Osteocyte (in vitro differentiated cells): ENCODE measurements around the gene GPR150. TPM values are rescaled to one million over a fixed set of nuclear protein-coding genes. Genes with fewer than 3 reads are reported as not detected.
"Not testable (repeated sequence)": the region's sequence is repeated elsewhere in the genome, so short reads cannot be mapped to it uniquely, and the experiment has no call there.

ENCODE experiments used
- DNase-seq: peaks from one replicate; pipeline ENCODE4 v3.0.0; 2021; ENCODE audit warnings: mixed read lengths; ENCODE audit not compliant: unreplicated experiment; ENCODE audit errors: extremely low spot score
- H3K27ac Mint-ChIP-seq: one replicate; pipeline ENCODE4 v1.8.0; 2021; ENCODE audit warnings: mild to moderate bottlenecking, mixed read lengths; ENCODE audit not compliant: unreplicated experiment
- H3K27me3 Mint-ChIP-seq: one replicate; pipeline ENCODE4 v1.8.0; 2021; ENCODE audit warnings: mixed read lengths; ENCODE audit not compliant: unreplicated experiment
- H3K36me3 Mint-ChIP-seq: one replicate; pipeline ENCODE4 v1.8.0; 2021; ENCODE audit warnings: mixed read lengths; ENCODE audit not compliant: unreplicated experiment
- H3K4me1 Mint-ChIP-seq: one replicate; pipeline ENCODE4 v1.8.0; 2021; ENCODE audit warnings: mixed read lengths; ENCODE audit not compliant: unreplicated experiment
- H3K4me3 Mint-ChIP-seq: one replicate; pipeline ENCODE4 v1.8.0; 2021; ENCODE audit warnings: mild to moderate bottlenecking, moderate library complexity, mixed read lengths; ENCODE audit not compliant: unreplicated experiment
- H3K9me3 Mint-ChIP-seq: one replicate; pipeline ENCODE4 v1.8.0; 2021; ENCODE audit warnings: mixed read lengths; ENCODE audit not compliant: unreplicated experiment
- CTCF ChIP-seq: fragments of 200-600 bp; sonication (generic); IDR thresholded peaks from 2 replicates; pipeline ENCODE4 v1.5.0; 2021; ENCODE audit warnings: antibody characterized with exemption, mild to moderate bottlenecking, moderate library complexity
- total RNA-seq: library from RNA; stranded (reverse); gene quantifications from 2 replicates; pipeline ENCODE4 v1.2.1, GENCODE V29; 2021

The GPR150 gene
- total RNA-seq, 1 donor from 2014 or later: 0.21 TPM

- peaks cover 10% of the 10 kb centered on the region for H3K9me3 Mint-ChIP-seq
- DNase-seq: no peak
- no peak for TF ChIP-seq CTCF
- no peak overlapping the region for H3K27ac Mint-ChIP-seq
- H3K36me3 Mint-ChIP-seq: no peaks in the 10 kb centered on the region
- peaks cover 16% of the 10 kb centered on the region for H3K4me1 Mint-ChIP-seq
- H3K4me3 Mint-ChIP-seq: no peak overlapping the region
- H3K27me3 Mint-ChIP-seq: no peaks in the 10 kb centered on the region
These were observed 9.0 kb downstream of the GPR150 start for GRCh38 chr5:95628933-95629332.

- Mint-ChIP-seq H3K4me3 (no peak overlapping the region), H3K27ac (no peak overlapping the region), H3K9me3 (peaks cover 5% of the 10 kb centered on the region), H3K36me3 (no peaks in the 10 kb centered on the region), H3K27me3 (no peaks in the 10 kb centered on the region), H3K4me1 (peaks cover 16% of the 10 kb centered on the region)
- TF ChIP-seq CTCF: no peak
- DNase-seq: no peak
These were observed 10.6 kb downstream of the GPR150 start for GRCh38 chr5:95630394-95630917.

- Mint-ChIP-seq H3K27ac (peak overlapping the region; percentile 60), H3K4me1 (peaks cover 16% of the 10 kb centered on the region), H3K36me3 (no peaks in the 10 kb centered on the region), H3K4me3 (no peak overlapping the region), H3K27me3 (no peaks in the 10 kb centered on the region), H3K9me3 (peaks cover 5% of the 10 kb centered on the region)
- no peak for DNase-seq
- no peak for TF ChIP-seq CTCF
These were observed 11.5 kb downstream of the GPR150 start for GRCh38 chr5:95631255-95631958.

GRCh38 chr5:95631991-95632675, 12.2 kb downstream of the GPR150 start:
- no peak for DNase-seq
- Mint-ChIP-seq H3K36me3 (no peaks in the 10 kb centered on the region), H3K4me1 (peaks cover 16% of the 10 kb centered on the region), H3K4me3 (no peak overlapping the region), H3K27ac (no peak overlapping the region), H3K27me3 (peaks cover 4% of the 10 kb centered on the region), H3K9me3 (peaks cover 5% of the 10 kb centered on the region)
- no peak for TF ChIP-seq CTCF

- DNase-seq, H3K27ac Mint-ChIP-seq, H3K36me3 Mint-ChIP-seq, H3K9me3 Mint-ChIP-seq, H3K27me3 Mint-ChIP-seq, H3K4me3 Mint-ChIP-seq: not testable (repeated sequence)
- H3K4me1 Mint-ChIP-seq: peaks cover 16% of the 10 kb centered on the region
These were observed 13.1 kb downstream of the GPR150 start for GRCh38 chr5:95632942-95633341.
